Measurements from ENCODE around the gene ARHGEF39. TPM values are rescaled to one million over a fixed set of nuclear protein-coding genes. Genes with fewer than 3 reads are reported as not detected.
A peak's percentile ranks its signal among the peaks of the same experiment; 100 is the strongest.

Gene ARHGEF39
- total and polyA plus RNA-seq, 9 of the 15 experiments (the other 6 are each of a cell fraction or from before 2014, with no cell fraction given), result 2.8 to 21.7 (median 12.9) TPM

DNA sequence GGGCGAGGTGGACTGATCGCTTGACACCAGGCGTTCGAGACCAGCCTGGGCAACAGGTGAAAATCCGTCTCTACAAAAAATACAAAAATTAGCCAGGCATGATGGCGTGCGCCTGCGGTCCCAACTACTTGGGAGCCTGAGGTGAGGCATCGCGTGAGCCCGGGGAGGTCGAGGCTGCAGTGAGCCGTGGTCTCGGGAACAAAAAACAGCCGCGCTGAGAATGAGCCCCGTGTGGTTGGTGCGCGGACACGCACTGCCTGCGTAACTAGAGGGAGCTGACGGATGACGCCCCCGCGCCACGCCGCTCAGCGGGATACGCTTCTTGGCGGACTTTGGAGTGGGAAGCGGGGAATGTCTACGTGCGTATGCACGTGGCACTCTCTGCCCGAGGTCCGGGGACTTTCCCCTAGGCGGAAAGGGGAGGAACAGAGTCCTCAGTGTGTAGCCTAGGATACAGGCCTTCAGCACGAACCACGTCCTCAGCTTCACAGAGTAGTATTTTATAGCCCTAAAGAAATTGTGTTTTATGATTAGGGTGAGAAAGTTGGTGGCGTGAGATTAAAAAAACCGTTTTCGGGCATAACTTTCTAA, 7.4 kb downstream of the ARHGEF39 start, which contains the start of gene RMRP (continued):
- TF ChIP-seq, protein P1, sequence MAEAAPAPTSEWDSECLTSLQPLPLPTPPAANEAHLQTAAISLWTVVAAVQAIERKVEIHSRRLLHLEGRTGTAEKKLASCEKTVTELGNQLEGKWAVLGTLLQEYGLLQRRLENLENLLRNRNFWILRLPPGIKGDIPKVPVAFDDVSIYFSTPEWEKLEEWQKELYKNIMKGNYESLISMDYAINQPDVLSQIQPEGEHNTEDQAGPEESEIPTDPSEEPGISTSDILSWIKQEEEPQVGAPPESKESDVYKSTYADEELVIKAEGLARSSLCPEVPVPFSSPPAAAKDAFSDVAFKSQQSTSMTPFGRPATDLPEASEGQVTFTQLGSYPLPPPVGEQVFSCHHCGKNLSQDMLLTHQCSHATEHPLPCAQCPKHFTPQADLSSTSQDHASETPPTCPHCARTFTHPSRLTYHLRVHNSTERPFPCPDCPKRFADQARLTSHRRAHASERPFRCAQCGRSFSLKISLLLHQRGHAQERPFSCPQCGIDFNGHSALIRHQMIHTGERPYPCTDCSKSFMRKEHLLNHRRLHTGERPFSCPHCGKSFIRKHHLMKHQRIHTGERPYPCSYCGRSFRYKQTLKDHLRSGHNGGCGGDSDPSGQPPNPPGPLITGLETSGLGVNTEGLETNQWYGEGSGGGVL (CRISPR knock-in tag; IDR thresholded peaks at IDR 0.05), result no peak
- TF ChIP-seq ZBTB7A (IDR thresholded peaks at IDR 0.05; ENCODE audit: borderline replicate concordance, control insufficient read depth, low read depth, low read length) (0 out of 2 replicates have a peak, but pooled peaks have one; percentile 59), MAFK (IDR thresholded peaks at IDR 0.05; ENCODE audit: low read length) (no peak), CSDE1 (IDR thresholded peaks at IDR 0.05) (peak in 1 of 2 experiments; percentile 74; a peak in 2 of 4 replicates), CTBP1 (IDR thresholded peaks at IDR 0.05; ENCODE audit: borderline replicate concordance) (peak; percentile 85; the same call in 1 of the 2 replicates), RFX5 (IDR thresholded peaks at IDR 0.05; ENCODE audit: low read depth, low read length) (no peak; the same call in 1 of the 2 replicates), SRF (CRISPR knock-in tag; IDR thresholded peaks at IDR 0.05) (no peak; a peak in 1 of 4 replicates), ZSCAN32 (CRISPR knock-in tag; IDR thresholded peaks at IDR 0.05) (no peak), HDAC2 (IDR thresholded peaks at IDR 0.05) (peak; percentile 84), CHCHD3 (CRISPR knock-in tag; IDR thresholded peaks at IDR 0.05) (no peak), IRF2 (CRISPR knock-in tag; IDR thresholded peaks at IDR 0.05) (no peak), MYNN (IDR thresholded peaks at IDR 0.05) (0 out of 2 replicates have a peak, but pooled peaks have one; percentile 31), MYNN (CRISPR knock-in tag; IDR thresholded peaks at IDR 0.05) (no peak), PTBP1 (IDR thresholded peaks at IDR 0.05; ENCODE audit: low read depth, low read length) (0 out of 2 replicates have a peak, but pooled peaks have one; percentile 18)
- TF ChIP-seq, protein P2, sequence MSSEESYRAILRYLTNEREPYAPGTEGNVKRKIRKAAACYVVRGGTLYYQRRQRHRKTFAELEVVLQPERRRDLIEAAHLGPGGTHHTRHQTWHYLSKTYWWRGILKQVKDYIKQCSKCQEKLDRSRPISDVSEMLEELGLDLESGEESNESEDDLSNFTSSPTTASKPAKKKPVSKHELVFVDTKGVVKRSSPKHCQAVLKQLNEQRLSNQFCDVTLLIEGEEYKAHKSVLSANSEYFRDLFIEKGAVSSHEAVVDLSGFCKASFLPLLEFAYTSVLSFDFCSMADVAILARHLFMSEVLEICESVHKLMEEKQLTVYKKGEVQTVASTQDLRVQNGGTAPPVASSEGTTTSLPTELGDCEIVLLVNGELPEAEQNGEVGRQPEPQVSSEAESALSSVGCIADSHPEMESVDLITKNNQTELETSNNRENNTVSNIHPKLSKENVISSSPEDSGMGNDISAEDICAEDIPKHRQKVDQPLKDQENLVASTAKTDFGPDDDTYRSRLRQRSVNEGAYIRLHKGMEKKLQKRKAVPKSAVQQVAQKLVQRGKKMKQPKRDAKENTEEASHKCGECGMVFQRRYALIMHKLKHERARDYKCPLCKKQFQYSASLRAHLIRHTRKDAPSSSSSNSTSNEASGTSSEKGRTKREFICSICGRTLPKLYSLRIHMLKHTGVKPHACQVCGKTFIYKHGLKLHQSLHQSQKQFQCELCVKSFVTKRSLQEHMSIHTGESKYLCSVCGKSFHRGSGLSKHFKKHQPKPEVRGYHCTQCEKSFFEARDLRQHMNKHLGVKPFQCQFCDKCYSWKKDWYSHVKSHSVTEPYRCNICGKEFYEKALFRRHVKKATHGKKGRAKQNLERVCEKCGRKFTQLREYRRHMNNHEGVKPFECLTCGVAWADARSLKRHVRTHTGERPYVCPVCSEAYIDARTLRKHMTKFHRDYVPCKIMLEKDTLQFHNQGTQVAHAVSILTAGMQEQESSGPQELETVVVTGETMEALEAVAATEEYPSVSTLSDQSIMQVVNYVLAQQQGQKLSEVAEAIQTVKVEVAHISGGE (CRISPR knock-in tag; IDR thresholded peaks at IDR 0.05), result peak in 1 of 3 experiments; percentile 80; a peak in 2 of 6 replicates
- TF ChIP-seq, protein P3, sequence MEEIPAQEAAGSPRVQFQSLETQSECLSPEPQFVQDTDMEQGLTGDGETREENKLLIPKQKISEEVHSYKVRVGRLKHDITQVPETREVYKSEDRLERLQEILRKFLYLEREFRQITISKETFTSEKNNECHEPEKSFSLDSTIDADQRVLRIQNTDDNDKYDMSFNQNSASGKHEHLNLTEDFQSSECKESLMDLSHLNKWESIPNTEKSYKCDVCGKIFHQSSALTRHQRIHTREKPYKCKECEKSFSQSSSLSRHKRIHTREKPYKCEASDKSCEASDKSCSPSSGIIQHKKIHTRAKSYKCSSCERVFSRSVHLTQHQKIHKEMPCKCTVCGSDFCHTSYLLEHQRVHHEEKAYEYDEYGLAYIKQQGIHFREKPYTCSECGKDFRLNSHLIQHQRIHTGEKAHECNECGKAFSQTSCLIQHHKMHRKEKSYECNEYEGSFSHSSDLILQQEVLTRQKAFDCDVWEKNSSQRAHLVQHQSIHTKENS (CRISPR knock-in tag; IDR thresholded peaks at IDR 0.05), result no peak
- TF ChIP-seq, protein P4, sequence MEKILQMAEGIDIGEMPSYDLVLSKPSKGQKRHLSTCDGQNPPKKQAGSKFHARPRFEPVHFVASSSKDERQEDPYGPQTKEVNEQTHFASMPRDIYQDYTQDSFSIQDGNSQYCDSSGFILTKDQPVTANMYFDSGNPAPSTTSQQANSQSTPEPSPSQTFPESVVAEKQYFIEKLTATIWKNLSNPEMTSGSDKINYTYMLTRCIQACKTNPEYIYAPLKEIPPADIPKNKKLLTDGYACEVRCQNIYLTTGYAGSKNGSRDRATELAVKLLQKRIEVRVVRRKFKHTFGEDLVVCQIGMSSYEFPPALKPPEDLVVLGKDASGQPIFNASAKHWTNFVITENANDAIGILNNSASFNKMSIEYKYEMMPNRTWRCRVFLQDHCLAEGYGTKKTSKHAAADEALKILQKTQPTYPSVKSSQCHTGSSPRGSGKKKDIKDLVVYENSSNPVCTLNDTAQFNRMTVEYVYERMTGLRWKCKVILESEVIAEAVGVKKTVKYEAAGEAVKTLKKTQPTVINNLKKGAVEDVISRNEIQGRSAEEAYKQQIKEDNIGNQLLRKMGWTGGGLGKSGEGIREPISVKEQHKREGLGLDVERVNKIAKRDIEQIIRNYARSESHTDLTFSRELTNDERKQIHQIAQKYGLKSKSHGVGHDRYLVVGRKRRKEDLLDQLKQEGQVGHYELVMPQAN (IDR thresholded peaks at IDR 0.05; ENCODE audit: borderline replicate concordance), result peak; percentile 84; the same call in 1 of the 2 replicates
